ENCODE measurements around the gene ICAM5. TPM values are rescaled to one million over a fixed set of nuclear protein-coding genes. Genes with fewer than 3 reads are reported as not detected.

The ICAM5 gene
- total RNA-seq, 1 donor from 2014 or later = not detected

DNA sequence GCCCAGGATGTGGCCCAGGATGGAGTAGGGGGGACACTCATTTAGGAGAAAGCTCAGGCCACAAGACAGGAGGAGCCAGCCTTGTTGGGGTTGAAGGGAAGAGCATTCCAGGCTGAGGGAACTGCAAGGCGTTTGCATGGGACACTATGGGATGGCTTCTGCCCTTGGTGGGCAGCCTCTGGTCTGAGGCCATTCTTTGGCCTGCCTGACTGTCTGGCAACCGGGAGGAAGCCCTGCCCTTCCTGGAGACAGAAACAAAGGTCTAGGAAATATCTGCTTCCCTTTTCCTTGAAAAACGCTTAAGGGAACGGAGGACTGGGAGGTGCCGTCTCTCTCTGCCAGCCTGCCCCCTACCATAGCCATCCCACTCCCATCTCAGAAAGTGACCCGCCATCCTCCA, 21.7 kb upstream of the ICAM5 start:
- peaks cover 24% of the 10 kb centered on the region for H3K27me3 Mint-ChIP-seq (ENCODE audit: insufficient read depth, low read depth)
- H3K36me3 Mint-ChIP-seq = no peaks in the 10 kb centered on the region
- H3K36me3 ChIP-seq = no peaks in the 10 kb centered on the region
- no peaks in the 10 kb centered on the region for H3K9me3 Mint-ChIP-seq
- TF ChIP-seq EZH2 (IDR thresholded peaks at IDR 0.05) (no peak), EZH2phosphoT487 (IDR thresholded peaks at IDR 0.05) (no peak)
- TF ChIP-seq, protein P1, sequence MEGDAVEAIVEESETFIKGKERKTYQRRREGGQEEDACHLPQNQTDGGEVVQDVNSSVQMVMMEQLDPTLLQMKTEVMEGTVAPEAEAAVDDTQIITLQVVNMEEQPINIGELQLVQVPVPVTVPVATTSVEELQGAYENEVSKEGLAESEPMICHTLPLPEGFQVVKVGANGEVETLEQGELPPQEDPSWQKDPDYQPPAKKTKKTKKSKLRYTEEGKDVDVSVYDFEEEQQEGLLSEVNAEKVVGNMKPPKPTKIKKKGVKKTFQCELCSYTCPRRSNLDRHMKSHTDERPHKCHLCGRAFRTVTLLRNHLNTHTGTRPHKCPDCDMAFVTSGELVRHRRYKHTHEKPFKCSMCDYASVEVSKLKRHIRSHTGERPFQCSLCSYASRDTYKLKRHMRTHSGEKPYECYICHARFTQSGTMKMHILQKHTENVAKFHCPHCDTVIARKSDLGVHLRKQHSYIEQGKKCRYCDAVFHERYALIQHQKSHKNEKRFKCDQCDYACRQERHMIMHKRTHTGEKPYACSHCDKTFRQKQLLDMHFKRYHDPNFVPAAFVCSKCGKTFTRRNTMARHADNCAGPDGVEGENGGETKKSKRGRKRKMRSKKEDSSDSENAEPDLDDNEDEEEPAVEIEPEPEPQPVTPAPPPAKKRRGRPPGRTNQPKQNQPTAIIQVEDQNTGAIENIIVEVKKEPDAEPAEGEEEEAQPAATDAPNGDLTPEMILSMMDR (IDR thresholded peaks at IDR 0.05) = no peak
- no peak overlapping the region for H3K4me3 ChIP-seq
- H3K4me2 ChIP-seq = no peak overlapping the region
- DNase-seq (ENCODE audit: low spot score) = no peak
- H3K9me3 ChIP-seq (ENCODE audit: low read depth) = no peaks in the 10 kb centered on the region
- H3K4me3 Mint-ChIP-seq = no peak overlapping the region
- H3K27me3 ChIP-seq = peaks cover 50% of the 10 kb centered on the region
- no peaks in the 10 kb centered on the region for H3K4me1 ChIP-seq
- no peak overlapping the region for H3K27ac ChIP-seq
- H3K27ac Mint-ChIP-seq = no peak overlapping the region
- no peaks in the 10 kb centered on the region for H4K20me1 ChIP-seq (ENCODE audit: low read depth)
- no peaks in the 10 kb centered on the region for H3K79me2 ChIP-seq (ENCODE audit: low read depth)
- H3K9ac ChIP-seq = no peak overlapping the region
- peaks cover 18% of the 10 kb centered on the region for H3F3A ChIP-seq (ENCODE audit: low read depth)
- no peaks in the 10 kb centered on the region for H3K4me1 Mint-ChIP-seq
- no peak overlapping the region for H2AFZ ChIP-seq (replicated peaks)

DNA sequence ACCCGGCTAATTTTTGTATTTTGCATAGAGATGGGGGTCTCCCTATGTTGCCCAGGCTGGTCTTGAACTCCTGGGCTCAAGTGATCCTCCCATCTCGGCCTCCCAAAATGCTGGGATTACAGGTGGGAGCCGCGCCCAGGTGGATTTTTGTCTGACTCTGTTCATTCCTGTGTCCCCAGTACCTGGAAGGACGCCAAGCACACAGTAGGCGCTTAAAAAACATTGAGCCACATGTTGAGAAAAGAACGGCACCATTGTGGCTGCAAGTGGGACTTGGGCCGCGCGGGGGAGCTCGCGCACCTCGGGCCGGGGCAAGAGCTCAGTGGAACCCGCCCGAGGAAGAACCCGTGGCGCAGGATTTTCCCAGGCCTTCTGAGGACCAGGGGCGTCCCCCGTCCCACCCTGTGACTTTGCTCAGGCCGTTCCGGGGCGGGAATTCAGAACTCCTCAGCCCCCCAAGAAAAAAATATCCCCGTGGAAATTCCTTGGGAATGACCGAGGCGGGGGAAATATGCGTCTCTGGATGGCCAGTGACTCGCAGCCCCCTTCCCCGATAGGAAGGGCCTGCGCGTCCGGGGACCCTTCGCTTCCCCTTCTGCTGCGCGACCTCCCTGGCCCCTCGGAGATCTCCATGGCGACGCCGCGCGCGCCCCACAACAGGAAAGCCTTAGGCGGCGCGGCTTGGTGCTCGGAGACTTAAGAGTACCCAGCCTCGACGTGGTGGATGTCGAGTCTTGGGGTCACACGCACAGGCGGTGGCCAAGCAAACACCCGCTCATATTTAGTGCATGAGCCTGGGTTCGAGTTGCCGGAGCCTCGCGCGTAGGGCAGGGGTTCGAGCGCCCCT, 20.2 kb upstream of the ICAM5 start:
- H3K4me3 ChIP-seq = peak overlapping the region; percentile 34
- Mint-ChIP-seq H3K4me3 (peak overlapping the region; percentile 68), H3K27ac (no peak overlapping the region), H3K27me3 (ENCODE audit: insufficient read depth, low read depth) (peaks cover 27% of the 10 kb centered on the region), H3K9me3 (no peaks in the 10 kb centered on the region), H3K4me1 (no peaks in the 10 kb centered on the region), H3K36me3 (no peaks in the 10 kb centered on the region)
- H3F3A ChIP-seq (ENCODE audit: low read depth) = peaks cover 18% of the 10 kb centered on the region
- no peaks in the 10 kb centered on the region for H3K79me2 ChIP-seq (ENCODE audit: low read depth)
- H3K27ac ChIP-seq = no peak overlapping the region
- no peak overlapping the region for H3K9ac ChIP-seq
- peak overlapping the region; percentile 64 for H3K4me2 ChIP-seq
- TF ChIP-seq EZH2 (IDR thresholded peaks at IDR 0.05) (peak; percentile 78), EZH2phosphoT487 (IDR thresholded peaks at IDR 0.05) (no peak)
- TF ChIP-seq, protein P1 (IDR thresholded peaks at IDR 0.05) = peak; percentile 96
- H2AFZ ChIP-seq (replicated peaks) = peak overlapping the region; percentile 74
- no peaks in the 10 kb centered on the region for H3K9me3 ChIP-seq (ENCODE audit: low read depth)
- H3K27me3 ChIP-seq = peaks cover 56% of the 10 kb centered on the region
- H3K4me1 ChIP-seq = no peaks in the 10 kb centered on the region
- DNase-seq (ENCODE audit: low spot score) = peak; percentile 87
- no peaks in the 10 kb centered on the region for H4K20me1 ChIP-seq (ENCODE audit: low read depth)
- no peaks in the 10 kb centered on the region for H3K36me3 ChIP-seq

DNA sequence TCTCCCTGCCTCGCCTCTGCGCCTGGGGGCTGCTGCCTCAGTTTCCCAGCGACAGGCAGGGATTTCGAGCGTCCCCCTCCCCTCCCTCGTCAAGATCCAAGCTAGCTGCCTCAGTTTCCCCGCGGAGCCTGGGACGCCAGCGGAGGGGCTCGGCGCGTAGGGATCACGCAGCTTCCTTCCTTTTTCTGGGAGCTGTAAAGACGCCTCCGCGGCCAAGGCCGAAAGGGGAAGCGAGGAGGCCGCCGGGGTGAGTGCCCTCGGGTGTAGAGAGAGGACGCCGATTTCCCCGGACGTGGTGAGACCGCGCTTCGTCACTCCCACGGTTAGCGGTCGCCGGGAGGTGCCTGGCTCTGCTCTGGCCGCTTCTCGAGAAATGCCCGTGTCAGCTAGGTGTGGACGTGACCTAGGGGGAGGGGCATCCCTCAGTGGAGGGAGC, 19.6 kb upstream of the ICAM5 start:
- TF ChIP-seq EZH2phosphoT487 (IDR thresholded peaks at IDR 0.05) (peak; percentile 79), EZH2 (IDR thresholded peaks at IDR 0.05) (peak; percentile 81)
- TF ChIP-seq, protein P1 (IDR thresholded peaks at IDR 0.05) = no peak
- Mint-ChIP-seq H3K27ac (no peak overlapping the region), H3K36me3 (no peaks in the 10 kb centered on the region), H3K27me3 (ENCODE audit: insufficient read depth, low read depth) (peaks cover 33% of the 10 kb centered on the region), H3K9me3 (no peaks in the 10 kb centered on the region), H3K4me1 (no peaks in the 10 kb centered on the region), H3K4me3 (no peak overlapping the region)
- H3K9ac ChIP-seq = no peak overlapping the region
- peaks cover 61% of the 10 kb centered on the region for H3K27me3 ChIP-seq
- no peaks in the 10 kb centered on the region for H3K9me3 ChIP-seq (ENCODE audit: low read depth)
- no peak overlapping the region for H3K27ac ChIP-seq
- no peaks in the 10 kb centered on the region for H3K36me3 ChIP-seq
- H3K79me2 ChIP-seq (ENCODE audit: low read depth) = no peaks in the 10 kb centered on the region
- H3K4me2 ChIP-seq = peak overlapping the region; percentile 64
- H3F3A ChIP-seq (ENCODE audit: low read depth) = peaks cover 18% of the 10 kb centered on the region
- H3K4me1 ChIP-seq = no peaks in the 10 kb centered on the region
- peak overlapping the region; percentile 33 for H3K4me3 ChIP-seq
- peak; percentile 20 for DNase-seq (ENCODE audit: low spot score)
- peak overlapping the region; percentile 74 for H2AFZ ChIP-seq (replicated peaks)
- H4K20me1 ChIP-seq (ENCODE audit: low read depth) = no peaks in the 10 kb centered on the region
